ENCODE measurements around the gene OPA3.

Gene OPA3

GRCh38 chr19:45560686-45561085, 23.9 kb downstream of the OPA3 start:
- no peak for DNase-seq

DNA sequence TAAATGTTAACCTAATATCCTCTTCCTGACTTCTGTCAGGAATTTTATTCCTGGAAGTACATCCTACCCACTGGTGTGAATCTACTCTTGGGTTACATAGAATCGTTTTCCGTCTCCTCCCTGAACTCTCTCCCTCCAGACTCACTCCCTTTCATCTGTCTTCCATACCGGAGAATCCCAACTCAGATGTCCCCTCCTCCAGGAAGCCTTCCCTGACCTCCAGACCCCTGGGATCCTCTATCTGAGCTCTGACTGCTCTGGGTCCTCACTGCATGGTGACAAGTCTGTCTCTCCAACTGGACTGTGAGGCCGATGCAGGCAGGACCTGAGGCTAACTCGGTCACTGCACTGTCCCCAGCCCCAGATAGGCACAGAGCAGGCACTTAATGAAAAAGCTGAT, 24.6 kb downstream of the OPA3 start:
- DNase-seq, result no peak

DNA sequence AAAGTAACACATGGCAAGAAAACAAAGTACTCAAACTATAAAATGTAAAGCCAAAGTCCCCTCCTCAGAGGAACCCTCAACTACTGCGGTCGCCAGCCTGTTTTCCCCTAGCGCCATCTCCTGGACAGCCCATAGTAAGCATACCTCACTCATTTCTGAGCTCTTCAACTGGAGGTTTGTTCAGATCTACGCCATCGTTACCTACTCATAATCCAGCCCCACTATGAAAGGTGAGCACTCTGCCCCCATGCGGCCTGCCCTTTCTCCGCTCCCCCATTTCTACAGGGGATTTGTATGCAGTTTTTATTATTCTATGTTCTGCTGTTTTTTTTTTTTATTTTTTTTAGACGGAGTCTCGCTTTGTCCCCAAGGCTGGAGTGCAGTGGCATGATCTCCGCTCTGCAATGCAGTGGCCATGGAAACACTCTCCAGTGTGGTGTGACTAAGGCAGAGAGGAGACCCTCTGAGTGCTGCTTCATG, 26.2 kb downstream of the OPA3 start:
- DNase-seq, result peak; percentile 6

DNA sequence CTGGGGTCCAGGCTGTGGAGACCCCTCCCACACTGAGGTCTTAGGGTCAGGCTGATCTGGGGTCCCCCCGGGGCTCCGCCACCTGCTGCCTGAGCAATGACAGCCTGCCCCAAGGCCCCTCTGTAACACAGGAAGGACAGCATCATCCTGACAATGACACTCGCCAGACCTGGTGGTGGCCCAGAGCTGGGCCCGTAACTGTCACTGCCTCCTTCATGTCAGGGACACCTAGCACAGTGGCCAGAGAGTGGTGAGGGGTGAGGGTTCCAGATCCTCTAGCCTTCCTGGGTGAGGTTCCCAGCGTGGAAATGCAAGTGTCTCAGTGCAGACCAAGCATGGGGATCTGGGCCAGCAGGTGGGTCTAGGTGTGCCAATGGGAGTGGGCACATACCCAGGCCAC, 27.8 kb downstream of the OPA3 start:
- no peak for DNase-seq

DNA sequence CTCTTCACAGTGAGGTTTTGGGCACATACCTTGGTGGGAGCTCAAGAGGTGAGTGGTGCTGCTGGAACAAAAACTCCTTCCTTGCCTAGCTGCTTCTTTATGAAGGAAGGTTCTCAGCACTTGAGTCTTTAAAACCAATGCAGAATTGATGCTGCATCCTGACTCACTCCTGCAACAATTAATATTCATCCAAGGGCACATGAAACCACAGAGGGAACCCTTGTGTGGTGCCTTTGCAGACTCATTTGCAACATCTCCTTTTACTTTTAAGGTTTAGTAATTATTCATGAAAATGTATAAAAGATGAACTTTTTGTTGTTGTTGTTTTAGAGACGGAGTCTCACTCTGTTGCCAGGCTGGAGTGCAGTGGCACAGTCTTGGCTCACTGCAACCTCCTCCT, 30.1 kb downstream of the OPA3 start:
- no peak for DNase-seq

GRCh38 chr19:45553464-45553863, 31.1 kb downstream of the OPA3 start:
- no peak for DNase-seq

GRCh38 chr19:45547965-45548609, 36.5 kb downstream of the OPA3 start:
- DNase-seq, result no peak

DNA sequence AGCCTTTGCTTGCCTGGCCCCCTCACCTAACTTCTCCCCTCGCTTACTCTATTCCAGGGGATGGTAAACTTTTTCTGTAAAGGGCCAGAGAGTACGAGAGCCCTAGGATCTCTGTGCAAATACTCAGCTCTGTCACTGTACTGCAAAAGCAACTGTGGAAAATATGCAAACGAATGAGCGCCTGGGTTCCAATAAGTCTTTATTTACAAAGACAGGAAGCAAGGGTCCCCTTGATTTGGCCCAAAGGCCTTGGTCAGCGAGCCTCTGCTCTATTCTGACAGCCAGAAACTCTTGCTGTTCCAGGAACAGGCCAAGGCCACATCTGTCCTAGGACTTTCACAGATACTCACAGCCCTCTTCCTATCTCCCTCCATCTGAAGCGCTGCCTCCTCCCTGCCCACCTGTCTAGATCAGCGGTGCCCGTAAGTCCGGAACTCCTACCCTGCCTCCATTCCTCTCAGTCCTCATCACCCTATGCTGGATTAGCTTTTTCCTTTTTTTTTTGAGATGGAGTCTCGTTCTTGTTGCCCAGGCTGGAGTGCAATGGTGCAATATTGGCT, 37.3 kb downstream of the OPA3 start:
- DNase-seq, result no peak

DNA sequence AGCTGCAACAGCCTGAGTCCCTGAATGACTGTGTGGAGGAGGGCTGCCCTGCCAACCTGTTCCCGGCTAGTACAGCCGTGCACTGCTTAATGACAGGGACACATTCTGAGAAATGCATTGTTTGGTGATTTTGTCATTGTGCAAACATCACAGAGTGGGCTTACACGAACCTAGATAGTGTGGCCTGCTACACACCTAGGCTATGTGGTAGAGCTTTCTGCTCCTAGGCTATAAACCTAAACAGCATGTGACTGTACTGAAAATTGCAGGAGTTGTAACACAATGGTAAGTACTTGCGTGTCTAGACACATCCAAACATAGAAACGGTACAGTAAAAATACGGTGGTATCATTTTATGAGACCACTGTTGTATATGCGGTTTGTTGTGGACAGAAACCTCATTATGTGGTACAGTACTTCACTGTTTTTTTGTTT, 42.4 kb downstream of the OPA3 start:
- DNase-seq, result peak; percentile 39

DNA sequence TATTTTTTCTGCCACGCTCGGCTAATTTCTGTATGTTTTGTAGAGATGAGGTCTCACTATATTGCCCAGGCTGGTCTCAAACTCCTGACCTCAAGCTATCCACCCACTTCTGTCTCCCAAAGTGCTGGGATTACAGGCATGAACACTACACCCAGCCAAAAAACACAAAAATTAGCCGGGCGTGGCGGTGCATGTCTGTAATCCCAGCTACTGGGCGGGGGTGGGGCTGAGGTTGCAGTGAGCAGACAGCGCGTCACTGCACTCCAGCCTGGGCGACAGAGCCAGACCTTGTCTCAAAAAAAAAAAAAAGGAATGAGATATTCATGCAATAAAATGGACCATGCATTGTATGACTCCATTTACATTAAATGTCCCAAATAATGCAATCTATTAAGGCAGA, 45.1 kb downstream of the OPA3 start:
- no peak for DNase-seq

DNA sequence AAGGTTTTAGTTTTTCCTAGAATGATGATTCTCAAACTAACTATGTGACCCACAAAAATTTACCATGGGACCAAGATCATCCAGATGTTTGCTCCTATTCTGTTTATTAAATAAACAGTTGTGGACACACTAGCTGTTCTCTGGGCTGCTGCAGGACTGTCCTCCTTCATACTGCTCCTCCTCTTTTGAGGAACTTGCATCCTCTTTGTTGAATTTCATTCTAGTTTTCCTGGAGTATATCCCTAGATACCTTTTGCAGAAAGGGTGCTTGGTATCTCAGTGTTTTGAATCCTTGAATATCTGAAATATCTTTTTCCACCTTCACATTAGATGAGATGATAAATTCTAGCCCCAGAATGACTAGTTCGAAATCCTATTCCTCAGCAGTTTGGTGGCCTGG, 53.3 kb downstream of the OPA3 start:
- no peak for DNase-seq

DNA sequence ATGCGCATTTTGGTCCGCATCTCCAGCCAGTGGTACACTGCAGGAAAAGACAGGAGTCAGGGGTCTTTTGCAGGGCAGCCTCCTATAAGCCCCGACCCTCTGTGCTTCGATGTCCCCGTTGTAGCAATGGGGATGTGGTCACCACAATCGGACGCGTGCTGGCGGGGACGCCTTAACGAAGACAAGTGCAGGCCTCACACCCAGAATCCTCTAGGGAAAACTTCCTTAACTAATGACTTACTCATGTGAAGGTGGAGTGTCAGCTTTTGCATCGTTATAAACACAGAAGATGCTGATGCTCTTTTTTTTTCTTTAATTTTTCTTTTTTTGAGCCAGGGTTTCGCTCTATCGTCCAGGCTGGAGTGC, 55.2 kb downstream of the OPA3 start:
- no peak for DNase-seq

DNA sequence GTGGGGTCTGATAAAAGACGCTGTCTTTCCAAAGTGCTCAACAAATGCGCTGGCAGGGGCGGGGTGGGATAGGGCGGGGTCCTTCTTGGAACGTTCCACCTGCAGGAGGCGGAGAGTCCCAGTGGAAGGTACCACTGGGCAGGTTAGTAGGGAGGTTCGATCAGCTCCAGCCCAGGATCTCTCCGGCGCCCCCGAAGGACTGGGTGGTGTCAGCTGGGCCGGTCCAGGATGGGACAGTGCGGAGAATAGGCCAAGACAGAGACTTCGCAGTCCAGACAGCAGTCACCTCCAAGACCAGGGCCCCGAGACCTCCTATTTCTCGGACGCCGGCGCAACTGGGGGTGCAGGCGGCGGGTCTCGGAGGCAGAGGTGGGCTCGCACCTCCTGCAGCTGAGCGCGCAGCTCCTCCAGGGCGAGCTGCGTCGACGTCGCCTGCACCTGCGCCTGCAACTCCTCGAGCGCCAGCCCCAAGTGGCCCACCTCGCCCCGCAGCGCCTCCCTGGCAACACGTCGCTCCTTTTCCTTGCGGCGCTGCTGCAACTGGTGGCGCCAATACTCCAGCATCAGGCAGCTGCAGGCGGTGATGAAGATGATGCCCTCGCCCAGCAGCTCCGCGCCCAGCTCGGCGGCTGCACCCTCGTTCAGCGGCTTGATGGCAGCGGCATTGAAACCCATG, 55.7 kb downstream of the OPA3 start:
- no peak for DNase-seq

GRCh38 chr19:45528149-45528743, 56.4 kb downstream of the OPA3 start:
- no peak for DNase-seq

DNA sequence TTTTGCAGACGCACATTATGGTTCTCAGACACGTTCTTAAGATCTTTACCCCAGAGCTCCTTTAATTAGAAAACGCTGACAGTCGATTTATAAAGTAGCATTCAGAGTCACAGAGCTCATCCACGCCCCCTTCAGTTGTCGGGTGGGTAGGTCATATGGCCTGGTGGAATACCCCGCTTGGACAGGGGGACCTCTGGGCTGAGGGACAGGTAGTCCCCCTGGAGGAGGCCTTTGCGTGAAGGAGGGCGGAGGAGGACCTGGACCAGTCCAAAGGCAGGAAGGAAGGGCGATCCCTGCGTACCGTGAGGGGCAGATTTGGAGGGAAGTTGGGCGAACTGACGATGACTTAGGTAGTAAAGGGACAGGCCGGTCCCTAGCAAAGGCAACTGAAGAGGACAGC, 56.9 kb downstream of the OPA3 start:
- no peak for DNase-seq

DNA sequence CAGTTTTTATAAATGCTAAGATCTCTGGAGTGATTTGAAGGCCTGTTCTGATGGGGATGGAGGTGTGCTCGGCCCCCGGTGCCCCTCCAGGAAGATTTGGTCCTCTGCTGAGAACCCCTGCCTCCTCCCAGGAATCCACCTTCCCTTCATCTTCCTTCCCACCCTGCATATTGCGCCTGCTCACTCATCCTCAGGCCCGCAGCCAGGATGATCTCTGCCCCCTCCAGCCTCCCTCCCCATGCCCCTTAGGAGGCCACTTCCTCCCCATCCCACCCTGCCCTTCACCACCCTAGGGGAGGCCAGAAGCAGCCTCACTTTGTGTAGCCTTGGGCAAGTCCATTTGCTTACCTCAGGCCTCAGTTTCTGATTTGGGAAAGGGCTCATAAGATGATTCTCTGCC, 57.6 kb downstream of the OPA3 start:
- no peak for DNase-seq

- DNase-seq, result no peak
These were observed 58.5 kb downstream of the OPA3 start for GRCh38 chr19:45526143-45526542.

GRCh38 chr19:45524575-45525129, 60.0 kb downstream of the OPA3 start:
- no peak for DNase-seq

DNA sequence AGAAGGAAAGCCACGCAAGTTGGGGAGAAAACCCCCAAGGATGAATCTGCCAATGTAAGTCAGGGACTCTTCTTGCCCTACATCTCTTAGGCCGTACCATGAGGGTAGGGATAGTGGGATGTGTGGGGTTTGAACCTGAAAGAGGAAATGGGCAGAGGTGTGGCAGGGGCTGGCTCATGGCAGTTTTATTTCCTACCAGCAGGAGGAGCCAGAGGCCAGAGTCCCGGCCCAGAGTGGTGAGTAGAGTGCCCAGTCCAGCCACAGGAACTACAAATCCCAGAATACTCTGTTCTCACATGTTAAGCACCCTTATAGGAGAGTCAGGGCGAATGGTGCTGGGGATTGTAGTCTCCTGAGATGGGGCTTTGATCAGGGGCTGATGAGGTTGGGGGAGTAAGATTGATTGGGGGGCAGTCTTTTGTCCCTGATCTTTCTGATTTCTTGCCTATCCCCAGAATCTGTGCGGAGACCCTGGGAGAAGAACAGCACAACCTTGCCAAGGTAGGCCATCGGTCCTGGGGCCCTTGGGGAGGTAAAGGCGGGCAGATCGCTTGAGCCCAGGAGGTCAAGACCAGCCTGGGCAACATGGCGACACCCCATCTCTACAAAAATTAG, 60.9 kb downstream of the OPA3 start:
- peak; percentile 66 for DNase-seq

GRCh38 chr19:45522010-45522941, 62.3 kb downstream of the OPA3 start:
- DNase-seq, result no peak

DNA sequence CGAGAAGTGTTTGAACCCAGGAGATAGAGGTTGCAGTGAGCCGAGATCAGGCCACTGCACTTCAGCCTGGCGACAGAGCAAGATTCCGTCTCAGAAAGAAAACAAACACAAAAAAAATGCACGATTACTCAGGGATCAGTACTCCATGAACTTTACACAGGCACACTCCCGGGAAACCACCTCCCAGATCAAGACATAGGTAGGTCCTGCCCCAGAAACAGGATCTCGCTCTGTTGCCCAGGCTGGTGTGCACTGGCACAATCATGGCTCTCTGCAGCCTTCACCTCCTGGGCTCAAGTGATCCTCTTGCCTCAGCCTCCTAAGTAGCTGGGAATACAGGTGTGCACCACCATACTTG, 66.2 kb downstream of the OPA3 start:
- DNase-seq, result no peak
